ENCODE measurements around the gene NR1I3.

Gene NR1I3

GRCh38 chr1:161198897-161199431 is 39.0 kb downstream of the NR1I3 start, which contains the start of gene ADAMTS4:
ADAMTS4 (minus strand) TSS chr1:161199054; CDS start chr1:161198627, 427 bp downstream.
- DNase-seq (ENCODE audit: insufficient read length) (no peak), FAIRE-seq (no peak)
- no peak for TF ChIP-seq TAF1 (IDR thresholded peaks at IDR 0.05; ENCODE audit: borderline replicate concordance, low read depth, low read length)
- TF ChIP-seq POLR2A (IDR thresholded peaks at IDR 0.05; ENCODE audit: low read depth, low read length) = no peak
- no peak for TF ChIP-seq POLR2AphosphoS5 (IDR thresholded peaks at IDR 0.05; ENCODE audit: low read depth, low read length)

- no peak for FAIRE-seq
- no peak for DNase-seq (ENCODE audit: insufficient read length)
- TF ChIP-seq POLR2AphosphoS5 (IDR thresholded peaks at IDR 0.05; ENCODE audit: low read depth, low read length) (no peak), TAF1 (IDR thresholded peaks at IDR 0.05; ENCODE audit: borderline replicate concordance, low read depth, low read length) (no peak), POLR2A (IDR thresholded peaks at IDR 0.05; ENCODE audit: low read depth, low read length) (no peak)
Observed at GRCh38 chr1:161198194-161198896, 39.7 kb downstream of the NR1I3 start.

- DNase-seq (ENCODE audit: insufficient read length) = no peak
- FAIRE-seq = no peak
- TF ChIP-seq POLR2A (IDR thresholded peaks at IDR 0.05; ENCODE audit: low read depth, low read length) (no peak), TAF1 (IDR thresholded peaks at IDR 0.05; ENCODE audit: borderline replicate concordance, low read depth, low read length) (no peak), POLR2AphosphoS5 (IDR thresholded peaks at IDR 0.05; ENCODE audit: low read depth, low read length) (no peak)
Observed at GRCh38 chr1:161197560-161198193, 40.3 kb downstream of the NR1I3 start.

DNA sequence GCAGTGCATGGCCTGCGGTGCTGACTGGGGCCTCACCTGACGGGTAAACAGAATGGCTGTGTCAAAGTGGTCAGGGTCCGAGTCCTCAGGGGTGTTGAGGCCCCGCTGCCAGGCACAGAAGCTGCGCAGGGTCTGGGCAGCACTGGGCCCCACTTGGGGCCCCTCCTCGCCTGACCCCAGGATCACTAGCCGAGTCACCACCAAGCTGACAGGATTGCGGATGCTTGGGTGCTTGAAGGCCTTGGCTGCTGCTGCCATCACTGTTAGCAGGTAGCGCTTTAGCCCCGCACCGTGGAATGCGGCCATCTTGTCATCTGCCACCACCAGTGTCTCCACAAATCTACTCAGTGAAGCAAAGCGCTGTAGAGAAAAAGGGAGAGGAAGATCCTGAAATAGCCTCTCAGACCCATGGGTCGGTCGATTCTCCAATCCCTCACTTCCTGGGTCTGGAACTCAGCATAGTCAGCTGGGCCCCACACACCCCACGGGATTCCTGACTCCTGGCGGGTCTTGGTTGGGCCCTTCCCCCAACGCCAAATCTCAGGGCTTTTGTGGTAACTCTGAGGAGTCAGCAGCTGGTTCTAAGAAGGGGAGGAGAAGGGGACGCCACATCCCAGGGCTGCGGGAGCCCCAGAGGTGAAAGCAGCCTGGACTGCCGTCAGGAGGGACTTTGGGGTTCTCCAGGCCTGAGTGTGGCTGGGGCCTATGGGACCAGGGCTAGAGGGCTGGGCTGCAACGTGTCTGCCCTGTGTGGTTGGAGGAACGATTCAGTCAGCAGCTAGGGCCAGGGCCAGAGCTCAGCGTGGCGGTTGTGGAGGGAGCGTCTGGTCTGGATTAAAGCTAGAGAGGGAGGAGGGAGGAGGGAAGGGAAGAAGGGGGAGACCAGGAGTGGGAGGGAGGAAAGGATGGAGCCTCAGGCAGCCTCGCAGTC is 41.2 kb downstream of the NR1I3 start:
- DNase-seq (ENCODE audit: insufficient read length) (no peak), FAIRE-seq (no peak)
- TF ChIP-seq POLR2A (IDR thresholded peaks at IDR 0.05; ENCODE audit: low read depth, low read length) (no peak), TAF1 (IDR thresholded peaks at IDR 0.05; ENCODE audit: borderline replicate concordance, low read depth, low read length) (no peak), POLR2AphosphoS5 (IDR thresholded peaks at IDR 0.05; ENCODE audit: low read depth, low read length) (no peak)

GRCh38 chr1:161196111-161196510 is 41.9 kb downstream of the NR1I3 start:
- FAIRE-seq = no peak
- no peak for DNase-seq (ENCODE audit: insufficient read length)
- TF ChIP-seq POLR2A (IDR thresholded peaks at IDR 0.05; ENCODE audit: low read depth, low read length) (no peak), TAF1 (IDR thresholded peaks at IDR 0.05; ENCODE audit: borderline replicate concordance, low read depth, low read length) (no peak), POLR2AphosphoS5 (IDR thresholded peaks at IDR 0.05; ENCODE audit: low read depth, low read length) (no peak)

DNA sequence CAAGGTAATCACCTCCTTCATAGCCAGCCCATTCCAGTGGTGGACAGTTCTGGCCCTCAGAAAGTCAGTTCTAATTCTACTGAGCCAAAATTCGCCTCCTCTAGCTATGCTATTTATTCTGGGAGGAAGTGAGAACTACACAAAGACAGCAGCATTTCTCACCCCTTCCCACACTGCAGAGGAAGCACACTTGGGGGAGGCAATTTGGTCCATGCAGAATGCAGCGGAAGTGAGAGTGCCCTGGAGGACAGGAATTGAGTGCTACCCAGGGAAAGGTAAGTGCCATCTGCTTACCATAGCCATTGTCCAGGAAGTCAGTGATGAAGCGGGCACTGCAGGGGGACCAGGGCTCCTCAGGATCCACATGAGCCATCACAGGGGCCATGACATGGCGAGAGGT is 42.8 kb downstream of the NR1I3 start:
- no peak for TF ChIP-seq POLR2A (IDR thresholded peaks at IDR 0.05; ENCODE audit: low read depth, low read length)
- TF ChIP-seq POLR2AphosphoS5 (IDR thresholded peaks at IDR 0.05; ENCODE audit: low read depth, low read length) = no peak
- TF ChIP-seq TAF1 (IDR thresholded peaks at IDR 0.05; ENCODE audit: borderline replicate concordance, low read depth, low read length) = no peak
- no peak for DNase-seq (ENCODE audit: insufficient read length)
- peak; percentile 70 for FAIRE-seq

DNA sequence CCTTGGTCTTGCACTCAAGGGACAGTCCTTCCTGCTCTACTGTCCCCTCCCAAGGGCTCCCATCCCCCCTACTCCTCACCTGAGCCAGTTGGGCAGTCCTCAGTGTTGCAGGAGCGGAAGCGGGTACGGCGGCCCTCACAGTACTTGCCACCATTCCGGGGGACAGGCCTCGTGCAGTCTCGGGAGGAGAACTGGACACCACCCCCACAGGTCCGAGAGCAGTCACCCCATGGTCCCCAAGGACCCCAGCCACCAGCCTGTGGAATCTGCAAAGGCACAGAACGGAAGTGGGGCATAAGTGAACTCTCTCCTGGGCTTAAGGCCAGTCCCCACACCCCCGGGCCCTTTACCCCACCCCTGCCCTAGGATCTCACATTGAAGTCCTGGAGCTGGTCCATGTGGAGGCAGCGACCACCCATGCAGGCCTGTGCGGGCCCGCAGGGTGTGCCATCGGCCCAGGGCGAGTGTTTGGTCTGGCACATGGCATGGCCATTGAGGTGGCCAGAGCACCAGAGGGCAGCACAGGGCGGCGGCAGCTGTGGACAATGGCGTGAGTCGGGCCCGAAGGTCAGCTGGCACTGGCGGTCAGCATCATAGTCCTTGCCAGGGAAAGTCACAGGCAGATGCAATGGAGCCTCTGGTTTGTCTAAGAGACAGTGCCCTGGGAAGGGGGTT is 44.3 kb downstream of the NR1I3 start:
- FAIRE-seq (no peak), DNase-seq (ENCODE audit: insufficient read length) (no peak)
- TF ChIP-seq POLR2AphosphoS5 (IDR thresholded peaks at IDR 0.05; ENCODE audit: low read depth, low read length) (no peak), TAF1 (IDR thresholded peaks at IDR 0.05; ENCODE audit: borderline replicate concordance, low read depth, low read length) (no peak), POLR2A (IDR thresholded peaks at IDR 0.05; ENCODE audit: low read depth, low read length) (no peak)

DNA sequence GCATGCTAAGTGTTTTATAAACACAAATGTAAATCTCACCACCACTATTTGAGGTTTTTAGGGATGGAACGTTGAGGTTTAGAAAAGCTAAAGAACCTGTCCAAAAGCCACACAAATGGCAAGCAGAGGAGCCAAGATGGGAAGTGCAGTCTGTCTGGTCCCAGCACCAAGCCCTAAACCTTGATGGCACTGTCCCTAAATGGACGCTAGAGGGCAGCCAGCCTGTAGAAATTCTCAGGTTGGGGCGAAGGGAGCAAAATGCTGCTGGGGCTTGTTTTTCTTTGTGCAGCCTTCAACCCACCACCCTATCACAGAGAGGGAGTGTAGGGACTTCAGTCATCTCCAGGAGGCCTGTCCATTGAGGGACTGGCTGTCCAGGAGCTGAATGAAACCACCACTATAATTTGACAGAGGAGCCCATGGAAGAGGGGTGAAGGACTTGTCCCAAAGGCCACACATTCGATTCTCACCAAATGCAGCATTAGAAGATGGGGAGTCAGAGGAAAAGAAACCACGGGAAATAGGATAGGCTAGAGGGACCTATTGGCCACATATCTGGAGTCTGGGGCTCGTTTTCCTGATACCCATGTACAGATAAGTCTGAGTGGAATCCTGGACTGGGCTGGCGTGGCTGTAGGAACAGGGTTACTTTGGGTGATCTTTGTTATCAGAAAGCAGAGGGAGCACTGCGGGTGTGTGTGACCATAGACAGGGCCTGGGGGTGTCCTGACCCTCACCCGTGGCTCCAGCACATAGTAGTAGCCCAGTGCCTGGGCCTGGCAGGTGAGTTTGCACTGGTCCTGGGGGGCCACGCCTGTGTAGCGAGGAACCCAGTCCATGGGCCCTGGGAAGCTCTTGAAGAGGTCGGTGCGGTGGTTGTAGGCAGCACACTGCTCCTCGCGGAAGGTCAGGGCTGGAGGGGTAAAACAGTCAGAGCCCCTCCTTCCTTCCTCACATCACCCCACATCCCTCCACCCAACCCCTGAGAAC is 45.2 kb downstream of the NR1I3 start:
- TF ChIP-seq POLR2AphosphoS5 (IDR thresholded peaks at IDR 0.05; ENCODE audit: low read depth, low read length) (no peak), POLR2A (IDR thresholded peaks at IDR 0.05; ENCODE audit: low read depth, low read length) (no peak), TAF1 (IDR thresholded peaks at IDR 0.05; ENCODE audit: borderline replicate concordance, low read depth, low read length) (no peak)
- peak; percentile 96 for FAIRE-seq
- DNase-seq (ENCODE audit: insufficient read length) = peak; percentile 77

- DNase-seq (ENCODE audit: insufficient read length) (no peak), FAIRE-seq (no peak)
- TF ChIP-seq POLR2AphosphoS5 (IDR thresholded peaks at IDR 0.05; ENCODE audit: low read depth, low read length) (no peak), POLR2A (IDR thresholded peaks at IDR 0.05; ENCODE audit: low read depth, low read length) (no peak), TAF1 (IDR thresholded peaks at IDR 0.05; ENCODE audit: borderline replicate concordance, low read depth, low read length) (no peak)
Observed at GRCh38 chr1:161191971-161192370, 46.0 kb downstream of the NR1I3 start.

Data from GM12892 (cell line).